C4-2B (cell line): ENCODE measurements around the gene UMPS.
A peak's percentile ranks its signal among the peaks of the same experiment; 100 is the strongest.

ENCODE experiments used
- H3K27ac ChIP-seq: fragments of 450-650 bp; 2 replicates; pipeline ENCODE4 v1.5.1; 2017
- CTCF ChIP-seq: fragments of 450-650 bp; conservative IDR thresholded peaks from 2 replicates; pipeline ENCODE4 v1.5.1; 2017; ENCODE audit warnings: mild to moderate bottlenecking
- ZFX ChIP-seq: fragments of 450-650 bp; IDR thresholded peaks from 2 replicates; pipeline ENCODE4 v1.6.1; 2017

UMPS gene

GRCh38 chr3:124688581-124689454 lies 41.4 kb upstream of the UMPS start:
- no peak overlapping the region for H3K27ac ChIP-seq
- TF ChIP-seq ZFX = no peak
- TF ChIP-seq CTCF = peak; percentile 97

- no peak for TF ChIP-seq CTCF
- TF ChIP-seq ZFX = no peak
- no peak overlapping the region for H3K27ac ChIP-seq
Observed at GRCh38 chr3:124691599-124691998, 38.7 kb upstream of the UMPS start.

- TF ChIP-seq CTCF = no peak
- no peak for TF ChIP-seq ZFX
- H3K27ac ChIP-seq = no peak overlapping the region
Observed at GRCh38 chr3:124694486-124694885, 35.8 kb upstream of the UMPS start.

- no peak for TF ChIP-seq ZFX
- TF ChIP-seq CTCF = no peak
- no peak overlapping the region for H3K27ac ChIP-seq
Observed at GRCh38 chr3:124695369-124695768, 34.9 kb upstream of the UMPS start.

GRCh38 chr3:124696006-124696405 lies 34.2 kb upstream of the UMPS start:
- no peak for TF ChIP-seq ZFX
- no peak for TF ChIP-seq CTCF
- H3K27ac ChIP-seq = no peak overlapping the region

- no peak for TF ChIP-seq ZFX
- H3K27ac ChIP-seq = no peak overlapping the region
Observed at GRCh38 chr3:124697302-124697701, 33.0 kb upstream of the UMPS start.

GRCh38 chr3:124698030-124698770 lies 32.1 kb upstream of the UMPS start:
- no peak for TF ChIP-seq ZFX
- no peak for TF ChIP-seq CTCF
- H3K27ac ChIP-seq = no peak overlapping the region
